Activated CD8-positive, alpha-beta memory T cell treated with anti-CD3 and anti-CD28 coated beads for 48 hours (primary cell): ENCODE measurements around the gene RAP2B.
"Not testable (repeated sequence)": the region's sequence is repeated elsewhere in the genome, so short reads cannot be mapped to it uniquely, and the experiment has no call there.

ENCODE experiments used
- DNase-seq, 3 experiments: peaks; one replicate each; pipeline ENCODE4 v3.0.0-alpha.2; 2020; ENCODE audit warnings: low read depth in 2 of 3, low spot score in 2 of 3

RAP2B gene

GRCh38 chr3:153192327-153192726 lies 30.3 kb downstream of the RAP2B start:
- DNase-seq, result no peak

GRCh38 chr3:153193786-153194476 lies 31.9 kb downstream of the RAP2B start:
- DNase-seq, result not testable (repeated sequence)

- DNase-seq, result no peak
Measured at GRCh38 chr3:153195349-153195879, 33.4 kb downstream of the RAP2B start.

GRCh38 chr3:153209596-153209995 lies 47.6 kb downstream of the RAP2B start:
- DNase-seq, result no peak

- DNase-seq, result no peak
Measured at GRCh38 chr3:153210146-153210545, 48.1 kb downstream of the RAP2B start.

- DNase-seq, result no peak
Measured at GRCh38 chr3:153210660-153211059, 48.6 kb downstream of the RAP2B start.

- DNase-seq, result no peak
Measured at GRCh38 chr3:153215497-153215896, 53.5 kb downstream of the RAP2B start.

- DNase-seq, result no peak
Measured at GRCh38 chr3:153215966-153216365, 53.9 kb downstream of the RAP2B start.

GRCh38 chr3:153216928-153217327 lies 54.9 kb downstream of the RAP2B start:
- DNase-seq, result no peak

- DNase-seq, result no peak
Measured at GRCh38 chr3:153219146-153219545, 57.1 kb downstream of the RAP2B start.
